ENCODE measurements around the gene MRC1. TPM values are rescaled to one million over a fixed set of nuclear protein-coding genes. Genes with fewer than 3 reads are reported as not detected.

MRC1 gene
- total and polyA plus RNA-seq, 2 of the 13 experiments (the other 11 are each of a cell fraction or from before 2014, with no cell fraction given) = not detected

DNA sequence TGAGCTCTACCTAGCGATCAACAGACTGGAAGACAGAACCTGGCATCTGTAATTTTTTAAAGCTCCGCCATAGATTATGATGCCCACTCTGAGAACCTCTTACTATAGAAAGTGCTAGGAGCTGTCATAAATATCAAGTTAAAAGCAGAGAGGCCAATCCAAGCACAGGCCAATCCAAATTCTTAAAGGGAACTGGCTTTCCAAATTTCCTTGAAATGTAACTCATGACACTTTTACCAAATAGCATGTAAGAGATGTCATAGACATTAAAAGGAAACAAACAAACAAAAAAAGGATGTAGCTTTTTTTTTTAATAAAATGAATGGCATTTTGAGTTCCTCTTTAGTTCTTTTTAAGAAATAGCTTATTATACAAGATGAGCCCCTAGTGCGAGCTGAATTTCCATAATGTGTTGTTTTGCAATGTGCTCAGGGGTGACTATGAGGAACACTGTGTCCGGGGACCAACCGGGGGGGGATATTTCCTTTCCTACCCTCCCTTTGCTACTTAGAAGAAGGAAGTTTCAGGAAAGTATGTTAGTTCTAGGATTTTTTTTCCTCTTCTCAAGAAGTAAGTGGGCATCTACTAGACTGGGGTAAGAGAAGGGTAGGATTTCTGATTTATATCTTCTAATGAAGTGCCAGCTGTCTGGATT is 23.7 kb upstream of the MRC1 start:
- Histone ChIP-seq H3K4me3 (replicated peaks in 1 of 3; ENCODE audit: insufficient read depth in 1 of 3, low read depth in 2 of 3, low read length in 3 of 3) (no peak overlapping the region), H3K27me3 (ENCODE audit: control insufficient read depth in 1 of 2, insufficient read depth in 2 of 2, low read length in 2 of 2) (peaks cover 0 to 8% of the 10 kb centered on the region in 2 experiments; a peak in 3 of 5 replicates), H3K4me1 (ENCODE audit: insufficient read depth, low read length) (no peaks in the 10 kb centered on the region), H3K4me2 (ENCODE audit: low read depth, low read length) (no peak overlapping the region), H3K9ac (ENCODE audit: insufficient read depth, low read depth, low read length) (no peak overlapping the region), H3K9me3 (ENCODE audit: low read length) (no peaks in the 10 kb centered on the region), H3K27ac (ENCODE audit: extremely low read length, insufficient read depth, low read length) (no peak overlapping the region), H2AFZ (ENCODE audit: low read length) (no peak overlapping the region), H3K79me2 (ENCODE audit: insufficient read depth, low read length) (no peaks in the 10 kb centered on the region), H4K20me1 (ENCODE audit: insufficient read depth, low read length) (no peaks in the 10 kb centered on the region), H3K36me3 (replicated peaks in 1 of 2; ENCODE audit: control insufficient read depth in 1 of 2, insufficient read depth in 2 of 2, low read length in 2 of 2) (no peaks in the 10 kb centered on the region)
- FAIRE-seq (no peak), DNase-seq (ENCODE audit: low spot score) (no peak), ATAC-seq (no peak)
- POLR2A ChIA-PET = no interaction called here
- intact Hi-C loops (cut with micrococcal nuclease; ENCODE audit: unreplicated experiment) (no loop called here), in situ Hi-C loops (cut with HindIII; ENCODE audit: extremely low pct_ligation_motif_present, low pct_unique_long_range_greater_than_20kb) (no loop called here)
- BruUV-seq (replicated peaks) = no TSS peak
- no peak for TF ChIP-seq SIX4 (CRISPR knock-in tag; IDR thresholded peaks at IDR 0.05)
- 49% methylated on average over 5 of the region's 5 CpGs for WGBS (ENCODE audit: low lambda C conversion rate)
- CTCF ChIA-PET (ENCODE audit: low intra/inter-chr PET ratio, low total read pairs) = no interaction called here

DNA sequence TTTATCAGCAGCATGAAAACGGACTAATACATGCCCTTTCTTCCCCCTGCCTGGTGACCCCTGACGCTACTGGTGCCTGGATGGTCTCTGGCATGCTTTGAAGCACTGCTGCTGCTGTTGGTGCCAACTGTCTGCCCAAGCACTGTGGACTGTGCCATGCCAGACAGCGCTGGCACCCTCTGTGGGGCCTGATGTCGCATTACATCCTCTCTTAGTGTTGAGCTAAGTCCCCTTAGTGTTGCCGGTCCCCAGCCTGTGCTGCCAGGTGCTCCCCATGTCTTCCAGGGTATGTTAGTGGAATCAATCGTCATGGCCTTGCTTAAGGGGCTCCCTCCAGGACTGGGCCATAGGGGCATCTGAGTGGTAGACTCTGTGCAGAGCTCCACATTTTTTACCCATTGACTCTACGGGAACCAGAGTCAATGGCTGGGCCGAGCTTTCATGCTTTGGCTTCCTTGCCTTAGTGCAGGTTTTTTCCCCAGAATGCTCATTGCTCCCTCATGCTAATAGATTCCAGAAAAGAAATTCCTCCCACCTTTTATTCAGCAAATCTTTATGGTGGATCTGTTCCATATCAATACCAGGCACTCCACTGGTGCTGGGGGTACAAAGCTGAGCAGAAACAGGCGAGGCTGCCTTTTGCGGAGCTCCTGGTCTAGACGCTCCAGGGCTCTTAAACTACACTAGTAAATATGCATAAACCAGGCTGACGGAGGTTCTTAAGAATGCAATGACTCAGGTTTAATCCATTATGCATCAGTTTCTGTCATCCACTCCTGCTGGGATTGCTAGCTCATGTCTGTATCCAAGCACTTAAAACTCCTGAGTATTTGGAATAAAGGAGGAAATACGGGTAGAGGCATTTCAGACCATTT is 21.8 kb upstream of the MRC1 start:
- ChIA-PET CTCF (ENCODE audit: low intra/inter-chr PET ratio, low total read pairs) (no interaction called here), POLR2A (no interaction called here)
- no peaks in the 10 kb centered on the region for H3K9me3 ChIP-seq (ENCODE audit: low read length)
- in situ Hi-C loops (cut with HindIII; ENCODE audit: extremely low pct_ligation_motif_present, low pct_unique_long_range_greater_than_20kb) (no loop called here), intact Hi-C loops (cut with micrococcal nuclease; ENCODE audit: unreplicated experiment) (no loop called here)
- TF ChIP-seq FLYWCH1 (CRISPR knock-in tag; IDR thresholded peaks at IDR 0.05) = no peak
- TF ChIP-seq PRMT3 (CRISPR knock-in tag; IDR thresholded peaks at IDR 0.05; ENCODE audit: borderline replicate concordance, low read depth) = no peak
- TF ChIP-seq KDM6A (CRISPR knock-in tag; IDR thresholded peaks at IDR 0.05; ENCODE audit: low read depth) = no peak
- no peak for TF ChIP-seq TSC22D2 (CRISPR knock-in tag; IDR thresholded peaks at IDR 0.05; ENCODE audit: borderline replicate concordance)
- no peak for TF ChIP-seq ZC3H4 (CRISPR knock-in tag; IDR thresholded peaks at IDR 0.05; ENCODE audit: borderline replicate concordance)
- TF ChIP-seq ZBTB7B (CRISPR knock-in tag; IDR thresholded peaks at IDR 0.05) = no peak
- TF ChIP-seq ZNF251 (CRISPR knock-in tag; IDR thresholded peaks at IDR 0.05) = no peak
- no peak for TF ChIP-seq DR1 (CRISPR knock-in tag; IDR thresholded peaks at IDR 0.05)
- H4K20me1 ChIP-seq (ENCODE audit: insufficient read depth, low read length) = no peaks in the 10 kb centered on the region
- no peaks in the 10 kb centered on the region for H3K36me3 ChIP-seq (replicated peaks in 1 of 2; ENCODE audit: control insufficient read depth in 1 of 2, insufficient read depth in 2 of 2, low read length in 2 of 2)
- no peak overlapping the region for H3K27ac ChIP-seq (ENCODE audit: extremely low read length, insufficient read depth, low read length)
- H3K4me1 ChIP-seq (ENCODE audit: insufficient read depth, low read length) = no peaks in the 10 kb centered on the region
- peaks cover 0 to 11% of the 10 kb centered on the region in 2 experiments; a peak in 4 of 5 replicates for H3K27me3 ChIP-seq (ENCODE audit: control insufficient read depth in 1 of 2, insufficient read depth in 2 of 2, low read length in 2 of 2)
- no TSS peak for BruUV-seq (replicated peaks)
- 35% methylated on average over 9 of the region's 13 CpGs for WGBS (ENCODE audit: low lambda C conversion rate)
- H3K4me2 ChIP-seq (ENCODE audit: low read depth, low read length) = no peak overlapping the region
- no peak overlapping the region for H3K9ac ChIP-seq (ENCODE audit: insufficient read depth, low read depth, low read length)
- FAIRE-seq (no peak), DNase-seq (ENCODE audit: low spot score) (no peak), ATAC-seq (no peak)
- H2AFZ ChIP-seq (ENCODE audit: low read length) = no peak overlapping the region
- H3K79me2 ChIP-seq (ENCODE audit: insufficient read depth, low read length) = no peaks in the 10 kb centered on the region
- H3K4me3 ChIP-seq (replicated peaks in 1 of 3; ENCODE audit: insufficient read depth in 1 of 3, low read depth in 2 of 3, low read length in 3 of 3) = no peak overlapping the region

All from HepG2 (cell line).